ENCODE measurements around the gene TBC1D1. TPM values are rescaled to one million over a fixed set of nuclear protein-coding genes. Genes with fewer than 3 reads are reported as not detected.

The TBC1D1 gene
- total RNA-seq, 1 experiment from 2014 or later: 28.5 TPM

GRCh38 chr4:38073596-38074234 lies 182.8 kb downstream of the TBC1D1 start:
- H3K36me3 ChIP-seq (ENCODE audit: control insufficient read depth, insufficient read depth, low read length): no peaks in the 10 kb centered on the region
- CTCF ChIA-PET: no interaction called here
- no peaks in the 10 kb centered on the region for H3K9me3 ChIP-seq
- BruUV-seq (replicated peaks): no TSS peak
- H3K4me1 ChIP-seq: peaks cover 23% of the 10 kb centered on the region
- Mint-ChIP-seq H3K27ac (ENCODE audit: unreplicated experiment) (no peak overlapping the region), H3K9me3 (ENCODE audit: unreplicated experiment) (no peaks in the 10 kb centered on the region), H3K27me3 (ENCODE audit: insufficient read depth, unreplicated experiment) (no peaks in the 10 kb centered on the region), H3K4me3 (ENCODE audit: unreplicated experiment) (no peak overlapping the region), H3K4me1 (ENCODE audit: low read depth, unreplicated experiment) (peaks cover 14% of the 10 kb centered on the region), H3K36me3 (ENCODE audit: insufficient read depth, unreplicated experiment) (peaks cover under 1% of the 10 kb centered on the region)
- intact Hi-C loops (cut with micrococcal nuclease; ENCODE audit: unreplicated experiment): no loop called here
- H3K4me3 ChIP-seq (ENCODE audit: low read depth, low read length): no peak overlapping the region
- H3K27me3 ChIP-seq (replicated peaks; ENCODE audit: control insufficient read depth, insufficient read depth, low read length): no peaks in the 10 kb centered on the region
- POLR2A ChIA-PET: no interaction called here
- no peak for TF ChIP-seq CTCF (IDR thresholded peaks at IDR 0.05; ENCODE audit: insufficient read depth in 1 of 2, low read depth in 1 of 2, low read length in 1 of 2, severe bottlenecking in 1 of 2, unreplicated experiment in 1 of 2)
- no peak for DNase-seq

GRCh38 chr4:38075370-38076152 lies 184.7 kb downstream of the TBC1D1 start:
- BruUV-seq (replicated peaks): no TSS peak
- Histone ChIP-seq H3K36me3 (ENCODE audit: control insufficient read depth, insufficient read depth, low read length) (no peaks in the 10 kb centered on the region), H3K4me3 (ENCODE audit: low read depth, low read length) (no peak overlapping the region), H3K9me3 (no peaks in the 10 kb centered on the region), H3K4me1 (peaks cover 25% of the 10 kb centered on the region), H3K27me3 (replicated peaks; ENCODE audit: control insufficient read depth, insufficient read depth, low read length) (no peaks in the 10 kb centered on the region)
- TF ChIP-seq CTCF (IDR thresholded peaks at IDR 0.05; ENCODE audit: insufficient read depth in 1 of 2, low read depth in 1 of 2, low read length in 1 of 2, severe bottlenecking in 1 of 2, unreplicated experiment in 1 of 2): no peak
- no peaks in the 10 kb centered on the region for H3K27me3 Mint-ChIP-seq (ENCODE audit: insufficient read depth, unreplicated experiment)
- no peak overlapping the region for H3K27ac Mint-ChIP-seq (ENCODE audit: unreplicated experiment)
- POLR2A ChIA-PET: no interaction called here
- no peak overlapping the region for H3K4me3 Mint-ChIP-seq (ENCODE audit: unreplicated experiment)
- CTCF ChIA-PET: no interaction called here
- H3K9me3 Mint-ChIP-seq (ENCODE audit: unreplicated experiment): no peaks in the 10 kb centered on the region
- intact Hi-C loops (cut with micrococcal nuclease; ENCODE audit: unreplicated experiment): loop anchor here (1.0 kb wide), 1 partner anchor 58 kb away; no protein-coding TSS in a partner anchor
- H3K36me3 Mint-ChIP-seq (ENCODE audit: insufficient read depth, unreplicated experiment): peaks cover 8% of the 10 kb centered on the region
- peak; percentile 46 to 69 for DNase-seq
- peaks cover 20% of the 10 kb centered on the region for H3K4me1 Mint-ChIP-seq (ENCODE audit: low read depth, unreplicated experiment)

GRCh38 chr4:38076153-38076669 lies 185.3 kb downstream of the TBC1D1 start:
- ChIA-PET CTCF (no interaction called here), POLR2A (interaction anchor here (0.6 kb wide), 1 partner anchor 10 kb away, joined by 6 read pairs; no protein-coding TSS in a partner anchor)
- Mint-ChIP-seq H3K4me1 (ENCODE audit: low read depth, unreplicated experiment) (peaks cover 20% of the 10 kb centered on the region), H3K27me3 (ENCODE audit: insufficient read depth, unreplicated experiment) (no peaks in the 10 kb centered on the region), H3K36me3 (ENCODE audit: insufficient read depth, unreplicated experiment) (peaks cover 8% of the 10 kb centered on the region), H3K9me3 (ENCODE audit: unreplicated experiment) (no peaks in the 10 kb centered on the region), H3K27ac (ENCODE audit: unreplicated experiment) (no peak overlapping the region), H3K4me3 (ENCODE audit: unreplicated experiment) (no peak overlapping the region)
- BruUV-seq (replicated peaks): no TSS peak
- H3K4me1 ChIP-seq: peaks cover 25% of the 10 kb centered on the region
- intact Hi-C loops (cut with micrococcal nuclease; ENCODE audit: unreplicated experiment): no loop called here
- DNase-seq: no peak
- H3K36me3 ChIP-seq (ENCODE audit: control insufficient read depth, insufficient read depth, low read length): no peaks in the 10 kb centered on the region
- H3K4me3 ChIP-seq (ENCODE audit: low read depth, low read length): no peak overlapping the region
- H3K9me3 ChIP-seq: no peaks in the 10 kb centered on the region
- no peaks in the 10 kb centered on the region for H3K27me3 ChIP-seq (replicated peaks; ENCODE audit: control insufficient read depth, insufficient read depth, low read length)
- no peak for TF ChIP-seq CTCF (IDR thresholded peaks at IDR 0.05; ENCODE audit: insufficient read depth in 1 of 2, low read depth in 1 of 2, low read length in 1 of 2, severe bottlenecking in 1 of 2, unreplicated experiment in 1 of 2)

Data from Caco-2 (cell line).